ENCODE data around the gene GAP43. TPM values are rescaled to one million over a fixed set of nuclear protein-coding genes. Genes with fewer than 3 reads are reported as not detected.

Gene GAP43
- total RNA-seq, 4 donors from 2014 or later: 0.51 TPM; not detected in 3

DNA sequence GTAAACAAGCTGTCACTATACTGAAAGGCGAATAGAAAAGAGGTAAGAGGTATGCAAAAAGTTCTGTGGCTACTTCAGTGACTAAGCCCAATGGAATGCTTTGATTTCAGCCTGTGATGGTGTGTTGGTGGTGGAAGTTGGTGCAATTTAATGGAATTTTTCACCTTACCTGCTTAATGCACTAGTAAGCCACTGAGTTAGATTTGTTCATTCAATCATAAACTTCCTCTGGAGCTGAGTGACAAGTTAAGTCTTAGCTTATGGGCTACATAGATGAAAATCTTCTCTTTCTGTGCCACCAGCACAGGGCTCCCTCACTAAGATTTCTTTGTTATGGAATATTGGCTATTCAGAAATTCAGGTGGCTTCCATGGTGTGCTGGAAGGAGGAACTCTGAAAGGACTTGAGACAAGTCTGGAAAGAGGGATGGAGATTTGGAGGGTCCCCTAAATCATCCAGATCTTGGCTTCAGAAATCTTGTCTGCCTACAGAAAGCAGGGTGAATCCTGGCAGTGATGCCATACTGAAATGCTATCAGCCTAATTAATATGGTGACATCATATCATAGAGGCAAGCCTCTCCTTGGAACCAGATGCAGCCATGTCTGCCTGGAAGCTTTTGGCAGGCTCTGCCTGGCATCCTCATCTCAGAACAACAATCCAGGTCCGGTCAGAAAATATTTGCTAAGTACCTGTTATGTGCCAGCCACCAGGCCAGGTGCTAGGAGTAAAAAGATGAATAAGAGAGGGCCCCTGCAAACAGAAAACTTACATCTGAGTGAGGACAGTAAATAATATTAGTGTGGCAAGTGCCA, 8.1 kb upstream of the GAP43 start:
- TF ChIP-seq, protein P1, sequence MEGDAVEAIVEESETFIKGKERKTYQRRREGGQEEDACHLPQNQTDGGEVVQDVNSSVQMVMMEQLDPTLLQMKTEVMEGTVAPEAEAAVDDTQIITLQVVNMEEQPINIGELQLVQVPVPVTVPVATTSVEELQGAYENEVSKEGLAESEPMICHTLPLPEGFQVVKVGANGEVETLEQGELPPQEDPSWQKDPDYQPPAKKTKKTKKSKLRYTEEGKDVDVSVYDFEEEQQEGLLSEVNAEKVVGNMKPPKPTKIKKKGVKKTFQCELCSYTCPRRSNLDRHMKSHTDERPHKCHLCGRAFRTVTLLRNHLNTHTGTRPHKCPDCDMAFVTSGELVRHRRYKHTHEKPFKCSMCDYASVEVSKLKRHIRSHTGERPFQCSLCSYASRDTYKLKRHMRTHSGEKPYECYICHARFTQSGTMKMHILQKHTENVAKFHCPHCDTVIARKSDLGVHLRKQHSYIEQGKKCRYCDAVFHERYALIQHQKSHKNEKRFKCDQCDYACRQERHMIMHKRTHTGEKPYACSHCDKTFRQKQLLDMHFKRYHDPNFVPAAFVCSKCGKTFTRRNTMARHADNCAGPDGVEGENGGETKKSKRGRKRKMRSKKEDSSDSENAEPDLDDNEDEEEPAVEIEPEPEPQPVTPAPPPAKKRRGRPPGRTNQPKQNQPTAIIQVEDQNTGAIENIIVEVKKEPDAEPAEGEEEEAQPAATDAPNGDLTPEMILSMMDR (IDR thresholded peaks at IDR 0.05; ENCODE audit: low read depth): no peak

DNA sequence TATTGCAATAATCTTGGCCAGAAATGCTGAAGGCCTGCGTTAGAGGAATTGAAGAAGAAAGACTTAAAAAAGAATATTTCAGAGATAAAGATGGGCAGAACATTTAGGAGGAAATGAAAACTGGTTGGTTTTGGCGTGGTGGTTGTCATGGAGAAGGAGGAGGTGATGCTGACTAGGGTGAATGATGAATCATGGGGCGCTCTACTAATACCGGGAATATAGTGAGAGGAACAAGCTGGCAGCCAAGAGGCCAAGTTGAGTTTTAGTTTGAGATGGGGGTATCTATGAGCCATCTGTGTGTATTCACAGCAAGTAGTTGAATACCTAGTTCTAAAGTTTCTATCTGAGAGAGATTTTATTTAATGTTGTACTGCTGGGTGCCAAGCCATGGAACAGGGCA, 6.8 kb upstream of the GAP43 start:
- TF ChIP-seq, protein P1 (IDR thresholded peaks at IDR 0.05; ENCODE audit: low read depth): no peak

DNA sequence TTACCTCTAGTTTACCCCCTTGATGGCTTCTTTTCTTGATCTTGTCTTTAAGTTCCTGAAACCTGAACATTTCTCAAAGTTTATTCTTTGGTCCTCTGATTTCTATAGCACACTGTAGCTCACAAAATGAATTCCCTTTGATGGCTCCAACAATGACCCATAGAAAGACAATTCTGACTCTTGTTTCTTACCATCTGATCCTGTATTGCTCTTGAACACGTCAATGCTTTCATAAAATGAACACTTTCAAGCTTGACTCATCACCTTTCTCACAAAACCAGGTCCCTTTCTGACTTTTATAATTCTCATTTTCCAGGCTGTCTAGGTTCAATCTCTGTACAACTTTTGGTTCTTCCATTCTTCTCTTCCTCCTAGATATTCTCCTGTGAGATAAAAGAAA, 5.7 kb upstream of the GAP43 start:
- TF ChIP-seq, protein P1 (IDR thresholded peaks at IDR 0.05; ENCODE audit: low read depth): no peak

DNA sequence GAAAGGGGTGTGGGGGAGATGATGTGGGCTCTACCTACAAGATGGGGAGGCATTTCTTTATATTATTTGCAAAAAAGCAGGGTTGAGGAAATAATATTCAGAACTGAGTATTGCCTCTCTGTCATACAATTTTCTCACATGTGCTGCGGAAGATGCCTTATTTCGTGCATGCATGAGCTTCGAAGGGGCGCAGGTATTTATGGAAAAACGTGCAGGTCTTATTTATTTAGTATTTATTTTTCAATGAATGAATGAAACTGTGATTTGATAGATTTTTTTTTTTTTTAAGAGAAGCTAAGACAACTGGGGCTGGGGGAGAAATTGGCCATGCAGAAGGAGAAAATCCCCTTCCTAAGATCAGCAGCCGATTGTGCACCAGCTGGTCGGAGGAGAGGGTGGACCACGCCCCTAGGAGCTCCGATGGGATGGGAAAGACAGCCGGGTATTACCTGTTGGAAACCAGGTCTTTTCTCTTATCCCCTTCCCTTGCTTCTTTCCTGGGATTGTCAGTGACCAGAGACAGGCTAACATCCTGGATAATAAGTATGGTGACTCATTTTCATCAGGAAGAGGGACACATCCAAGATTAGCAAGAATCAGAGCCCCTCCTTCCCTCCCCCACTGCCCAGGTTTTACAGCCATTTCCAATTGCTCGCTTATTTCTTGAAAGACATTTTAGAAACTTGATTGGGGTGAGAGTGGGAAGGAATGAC, 875 bp downstream of the GAP43 start:
- TF ChIP-seq, protein P1 (IDR thresholded peaks at IDR 0.05; ENCODE audit: low read depth): no peak

DNA sequence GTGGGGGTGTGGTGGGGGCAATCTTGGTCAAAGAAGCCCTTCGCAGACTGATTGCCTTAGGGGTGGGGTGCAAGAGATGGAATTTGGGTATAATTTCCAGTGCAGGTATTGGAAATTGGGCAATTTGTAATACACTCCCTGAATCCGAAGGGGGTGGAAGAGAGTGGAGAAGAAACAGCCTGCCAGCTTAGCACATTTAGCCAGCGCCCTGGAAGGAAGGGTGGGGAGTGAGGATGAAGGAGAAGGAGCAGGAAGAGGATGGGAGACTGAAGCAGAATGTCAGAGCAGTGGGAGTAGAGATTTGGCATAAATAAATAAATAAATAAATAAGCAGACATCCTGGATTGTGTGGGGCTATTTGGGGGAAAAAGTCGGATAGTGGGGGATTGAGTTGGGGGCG, 1.6 kb downstream of the GAP43 start:
- TF ChIP-seq, protein P1 (IDR thresholded peaks at IDR 0.05; ENCODE audit: low read depth): no peak

DNA sequence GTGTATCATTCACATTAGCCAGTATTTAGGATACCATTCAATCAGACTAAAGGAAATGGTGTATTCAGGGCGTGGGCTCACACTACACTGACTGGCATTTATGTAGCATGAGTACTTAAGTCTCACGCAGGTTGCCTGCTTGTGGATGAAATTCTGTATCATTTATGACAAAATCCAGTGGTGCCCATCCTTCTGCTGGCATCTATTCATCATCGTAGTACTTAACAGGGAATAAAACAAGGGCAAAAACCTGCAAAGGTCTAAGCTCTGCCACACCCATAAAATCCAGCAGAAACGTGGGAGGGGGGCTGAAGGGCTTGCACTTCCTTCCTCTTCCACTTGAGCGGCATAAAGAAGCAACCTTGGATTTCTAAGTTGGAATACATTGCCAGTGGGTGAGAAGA, 2.7 kb downstream of the GAP43 start:
- TF ChIP-seq, protein P1 (IDR thresholded peaks at IDR 0.05; ENCODE audit: low read depth): no peak

DNA sequence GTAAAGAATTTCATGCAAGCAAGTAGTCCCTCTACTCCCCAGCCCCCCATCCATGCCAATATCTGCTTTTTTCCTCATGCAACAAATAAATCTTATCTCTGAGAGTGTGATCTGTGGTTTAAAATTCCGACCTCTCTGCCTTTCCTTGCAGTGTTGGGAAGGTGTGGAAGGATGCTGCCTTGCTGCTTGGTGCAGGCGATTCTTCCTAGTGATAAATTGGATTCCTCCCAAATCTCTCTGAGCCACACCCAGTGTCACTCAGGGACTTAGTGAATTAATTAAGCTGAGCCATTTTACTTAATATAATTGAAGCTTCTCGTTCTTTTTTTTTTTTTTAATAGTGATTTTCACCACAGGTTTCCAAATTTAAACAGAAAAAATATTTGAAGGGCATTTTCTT, 3.4 kb downstream of the GAP43 start:
- TF ChIP-seq, protein P1 (IDR thresholded peaks at IDR 0.05; ENCODE audit: low read depth): no peak

Data from subcutaneous adipose tissue (tissue), 4 donors.